IMR-90 (cell line): ENCODE measurements around the gene PLD1. TPM values are rescaled to one million over a fixed set of nuclear protein-coding genes. Genes with fewer than 3 reads are reported as not detected.

Experiments
- ATAC-seq: fragments of 200-7000 bp; cut with Tn5 transposase; 2 replicates; pipeline ENCODE4 v1.9.1; 2020; ENCODE audit warnings: low read depth, mild to moderate bottlenecking, moderate library complexity
- BruUV-seq: library from RNA; stranded (reverse); fragments of 400-500 nt; replicated peaks from 2 replicates; lab custom pipeline; 2021; lab: Mats Ljungman, UMichigan
- CTCF ChIA-PET: fragments of 300-600 bp; formaldehyde crosslinking; extraction: SDS; loops from one replicate; lab custom pipeline; 2021; ENCODE audit warnings: antibody characterized with exemption; lab: Yijun Ruan, JAX
- POLR2A ChIA-PET: fragments of 300-600 bp; sonication (Branson Sonifier 250); formaldehyde crosslinking; loops from one replicate; lab custom pipeline; 2022; ENCODE audit warnings: antibody characterized with exemption; ENCODE audit not compliant: unreplicated experiment; lab: Charles Lee
- DNase-seq: peaks from one replicate; pipeline ENCODE4 v3.0.0; 2013
- H2AFZ ChIP-seq: replicated peaks from 2 replicates; pipeline ENCODE3; 2013; ENCODE audit warnings: low read length, mild to moderate bottlenecking; ENCODE audit not compliant: poor library complexity
- H2AK5ac ChIP-seq: 2 replicates; pipeline ENCODE4 v1.6.1; 2013; ENCODE audit warnings: low read depth, low read length, inconsistent platforms
- H2AK9ac ChIP-seq: replicated peaks from 2 replicates; pipeline ENCODE3; 2013; ENCODE audit warnings: mild to moderate bottlenecking, low read depth, low read length, moderate library complexity; ENCODE audit not compliant: poor library complexity
- H2BK120ac ChIP-seq: 2 replicates; pipeline ENCODE4 v1.6.1; 2013; ENCODE audit warnings: low read depth, low read length, inconsistent platforms
- H2BK15ac ChIP-seq: 3 replicates; pipeline ENCODE4 v1.6.1; 2013; ENCODE audit warnings: low read depth, low read length, inconsistent platforms
- H2BK20ac ChIP-seq: 2 replicates; pipeline ENCODE4 v1.6.1; 2013; ENCODE audit warnings: low read depth, mild to moderate bottlenecking, inconsistent platforms, low read length, moderate library complexity
- H2BK5ac ChIP-seq: 2 replicates; pipeline ENCODE4 v1.6.1; 2013; ENCODE audit warnings: mild to moderate bottlenecking, low read depth, low read length, inconsistent platforms; ENCODE audit not compliant: poor library complexity, severe bottlenecking
- H3K14ac ChIP-seq: replicated peaks from 2 replicates; pipeline ENCODE4 v1.6.1; 2013; ENCODE audit warnings: low read depth, low read length, inconsistent platforms
- H3K18ac ChIP-seq: 2 replicates; pipeline ENCODE4 v1.6.1; 2013; ENCODE audit warnings: low read depth, low read length, control low read depth
- H3K23ac ChIP-seq: 2 replicates; pipeline ENCODE4 v1.6.1; 2013; ENCODE audit warnings: low read depth, low read length, inconsistent platforms
- H3K27ac ChIP-seq: 2 replicates; pipeline ENCODE4 v1.5.1; 2013; ENCODE audit warnings: mild to moderate bottlenecking, control low read depth, low read length; ENCODE audit not compliant: insufficient read depth
- H3K27me3 ChIP-seq: 2 replicates; pipeline ENCODE4 v1.6.1; 2013; ENCODE audit warnings: low read length; ENCODE audit not compliant: control insufficient read depth, insufficient read depth
- H3K36me3 ChIP-seq: 2 replicates; pipeline ENCODE4 v1.6.1; 2013; ENCODE audit warnings: low read length, mixed read lengths; ENCODE audit not compliant: control insufficient read depth, insufficient read depth
- H3K4ac ChIP-seq: 2 replicates; pipeline ENCODE4 v1.6.1; 2013; ENCODE audit warnings: low read depth, low read length, inconsistent platforms
- H3K4me1 ChIP-seq: 2 replicates; pipeline ENCODE4 v1.6.1; 2013; ENCODE audit warnings: low read length, mixed read lengths; ENCODE audit not compliant: control insufficient read depth, insufficient read depth
- H3K4me2 ChIP-seq: 2 replicates; pipeline ENCODE4 v1.6.1; 2013; ENCODE audit warnings: low read depth, mild to moderate bottlenecking, control low read depth, low read length, moderate library complexity
- H3K4me3 ChIP-seq: 2 replicates; pipeline ENCODE4 v1.5.1; 2013; ENCODE audit warnings: low read depth, mild to moderate bottlenecking, control low read depth, low read length, moderate library complexity; ENCODE audit not compliant: insufficient read depth
- H3K56ac ChIP-seq: 2 replicates; pipeline ENCODE4 v1.6.1; 2013; ENCODE audit warnings: low read length, inconsistent platforms; ENCODE audit not compliant: insufficient read depth; ENCODE audit errors: extremely low read depth
- H3K79me1 ChIP-seq, 2 experiments: 2 replicates each; pipeline ENCODE4 v1.6.1; 2013; ENCODE audit warnings: low read length in 2 of 2, inconsistent platforms in 1 of 2, low read depth in 1 of 2
- H3K9ac ChIP-seq: 2 replicates; pipeline ENCODE4 v1.6.1; 2013; ENCODE audit warnings: low read depth, low read length, control low read depth
- H3K9me1 ChIP-seq: 2 replicates; pipeline ENCODE4 v1.6.1; 2013; ENCODE audit warnings: low read length, inconsistent platforms; ENCODE audit not compliant: insufficient read depth
- H3K9me3 ChIP-seq: 2 replicates; pipeline ENCODE4 v1.6.1; 2013; ENCODE audit warnings: low read length; ENCODE audit not compliant: control insufficient read depth, insufficient read depth
- H4K20me1 ChIP-seq: 2 replicates; pipeline ENCODE4 v1.6.1; 2013; ENCODE audit warnings: low read length, inconsistent platforms; ENCODE audit not compliant: insufficient read depth
- H4K5ac ChIP-seq: 2 replicates; pipeline ENCODE4 v1.6.1; 2013; ENCODE audit warnings: mild to moderate bottlenecking, low read depth, low read length, control low read depth
- H4K8ac ChIP-seq, 2 experiments: 2 replicates each; pipeline ENCODE4 v1.6.1; 2013; ENCODE audit warnings: low read depth in 2 of 2, low read length in 2 of 2, control low read depth in 1 of 2, inconsistent platforms in 1 of 2
- H4K91ac ChIP-seq: 2 replicates; pipeline ENCODE4 v1.6.1; 2013; ENCODE audit warnings: low read depth, low read length, inconsistent platforms; ENCODE audit not compliant: insufficient read depth
- CTCF ChIP-seq: conservative IDR thresholded peaks from 2 replicates; pipeline ENCODE4 v1.5.1; 2012; ENCODE audit warnings: mild to moderate bottlenecking, low read depth, low read length, improper control_type of control experiment
- POLR2A ChIP-seq: IDR thresholded peaks from 2 replicates; pipeline ENCODE4 v1.6.1; 2012; ENCODE audit warnings: mild to moderate bottlenecking, low read depth, low read length
- RCOR1 ChIP-seq: IDR thresholded peaks from 2 replicates; pipeline ENCODE4 v1.6.1; 2012; ENCODE audit warnings: mild to moderate bottlenecking, low read length, improper control_type of control experiment; ENCODE audit not compliant: insufficient replicate concordance
- RFX5 ChIP-seq: IDR thresholded peaks from 2 replicates; pipeline ENCODE4 v1.8.0; 2012; ENCODE audit warnings: low read depth, mild to moderate bottlenecking, low read length, moderate library complexity
- WGBS, 2 experiments: methylation state at CpG; one replicate each; pipeline versions ENCODE4 v1.1.5 to v1.1.7; 2013; ENCODE audit warnings: missing lambda C conversion rate in 2 of 2; ENCODE audit not compliant: insufficient read length in 1 of 2; ENCODE audit errors: extremely low coverage in 2 of 2; 5-methylcytosine and 5-hydroxymethylcytosine counted together
- dilution Hi-C: fragments of 300-500 bp; cut with HindIII; formaldehyde crosslinking; loops from one replicate; pipeline ENCODE4 v1.14.3; 2018; ENCODE audit warnings: low sequenced_read_pairs; ENCODE audit not compliant: unreplicated experiment
- in situ Hi-C: fragments of 300-500 bp; cut with MboI; formaldehyde crosslinking; loops from 3 replicates; pipeline ENCODE4 v1.14.3; 2019; ENCODE audit warnings: low sequenced_read_pairs, inconsistent platforms, mixed read lengths
- intact Hi-C: fragments of 100-400 bp; cut with micrococcal nuclease; formaldehyde crosslinking; loops from 2 replicates; pipeline ENCODE4 v1.10.0; 2022
- polyA plus RNA-seq, 3 experiments: library from polyadenylated mRNA; depleted of rRNA; stranded (reverse); fragments of >200 nt; gene quantifications; 2 replicates each; pipeline ENCODE4 v1.2.3, GENCODE V29; 2012; ENCODE audit warnings: low replicate concordance in 1 of 3
- total RNA-seq: library from RNA; depleted of rRNA; stranded (reverse); fragments of >200 nt; gene quantifications from 2 replicates; pipeline ENCODE4 v1.2.3, GENCODE V29; 2012
- TF ChIP-seq, protein P1 (sequence below): fragments of 150-350 bp; IDR thresholded peaks from 2 replicates; pipeline ENCODE4 v1.6.1; 2016; ENCODE audit warnings: low read depth, mild to moderate bottlenecking, low read length, moderate library complexity, borderline replicate concordance

Gene PLD1
- total and polyA plus RNA-seq, 2 of the 4 experiments (the other 2 are of a cell fraction): 3.3 to 9.7 TPM

DNA sequence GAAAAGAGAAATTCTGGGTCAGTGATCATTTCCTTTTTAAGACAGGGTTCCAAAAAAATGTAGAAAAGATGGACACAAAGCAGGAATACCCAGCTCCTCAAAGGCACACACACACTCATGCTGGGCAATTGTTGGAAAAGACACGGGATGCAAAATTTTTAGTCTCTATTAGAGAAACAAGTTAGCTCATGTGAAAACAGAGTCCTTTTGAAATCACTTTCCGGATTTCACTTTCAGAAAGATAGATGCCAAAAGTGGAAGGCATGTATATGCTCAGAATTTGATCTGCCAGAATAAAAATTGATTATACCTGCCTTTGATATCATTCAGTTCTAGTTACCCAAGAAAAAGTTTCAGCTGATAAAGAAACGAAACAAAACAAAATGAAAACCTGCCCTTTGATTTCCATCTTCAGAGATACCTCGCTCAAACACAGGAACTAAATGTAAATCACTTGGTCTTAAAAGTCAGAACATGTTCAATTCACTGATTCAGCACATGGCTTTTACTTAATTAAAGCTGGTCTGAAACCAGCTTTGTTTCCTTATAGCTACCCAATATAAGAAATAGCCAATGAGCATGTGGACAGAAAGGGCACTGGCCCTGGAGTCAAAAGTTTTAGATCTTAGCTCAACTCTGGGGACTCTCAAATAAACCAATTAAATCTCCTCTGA, 52.8 kb downstream of the PLD1 start:
- Histone ChIP-seq H2AFZ (no peak overlapping the region), H3K56ac (no peak overlapping the region), H4K91ac (no peak overlapping the region), H2BK20ac (no peak overlapping the region), H2AK5ac (no peak overlapping the region), H2BK120ac (no peak overlapping the region), H3K27me3 (no peaks in the 10 kb centered on the region), H3K4me3 (no peak overlapping the region), H3K27ac (no peak overlapping the region), H3K18ac (no peak overlapping the region), H3K23ac (no peak overlapping the region), H3K79me1 (0 out of 4 replicates have a peak, but pooled peaks cover 0 to 8% of the 10 kb centered on the region in 2 experiments), H4K5ac (no peak overlapping the region), H3K4me1 (peaks cover 2% of the 10 kb centered on the region; the same call in 1 of the 2 replicates), H2BK15ac (no peak overlapping the region), H3K14ac (no peak overlapping the region), H2AK9ac (no peak overlapping the region), H3K4me2 (no peak overlapping the region), H2BK5ac (no peak overlapping the region), H3K4ac (no peak overlapping the region), H4K20me1 (peaks cover 7% of the 10 kb centered on the region; the same call in 1 of the 2 replicates), H3K9me3 (no peaks in the 10 kb centered on the region), H4K8ac (no peak overlapping the region), H3K36me3 (peaks cover 2% of the 10 kb centered on the region; the same call in 1 of the 2 replicates), H3K9me1 (peaks cover 5% of the 10 kb centered on the region; the same call in 1 of the 2 replicates), H3K9ac (no peak overlapping the region)
- ATAC-seq (no peak), DNase-seq (no peak)
- dilution Hi-C loops: no loop called here
- TF ChIP-seq RFX5 (no peak), CTCF (no peak), POLR2A (no peak), RCOR1 (no peak)
- TF ChIP-seq, protein P1, sequence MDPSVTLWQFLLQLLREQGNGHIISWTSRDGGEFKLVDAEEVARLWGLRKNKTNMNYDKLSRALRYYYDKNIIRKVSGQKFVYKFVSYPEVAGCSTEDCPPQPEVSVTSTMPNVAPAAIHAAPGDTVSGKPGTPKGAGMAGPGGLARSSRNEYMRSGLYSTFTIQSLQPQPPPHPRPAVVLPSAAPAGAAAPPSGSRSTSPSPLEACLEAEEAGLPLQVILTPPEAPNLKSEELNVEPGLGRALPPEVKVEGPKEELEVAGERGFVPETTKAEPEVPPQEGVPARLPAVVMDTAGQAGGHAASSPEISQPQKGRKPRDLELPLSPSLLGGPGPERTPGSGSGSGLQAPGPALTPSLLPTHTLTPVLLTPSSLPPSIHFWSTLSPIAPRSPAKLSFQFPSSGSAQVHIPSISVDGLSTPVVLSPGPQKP: no peak
- no CpG with 5 or more reads among the region's 4 CpGs for WGBS, 2 experiments
- BruUV-seq: no TSS peak
- intact Hi-C loops: no loop called here
- CTCF ChIA-PET: interaction anchor here (1.0 to 1.6 kb wide), 3 partner anchors 9 to 14 kb away, joined by 3 to 4 read pairs (median 3); no protein-coding TSS in a partner anchor
- POLR2A ChIA-PET: no interaction called here
- in situ Hi-C loops: loop anchor here (25.0 kb wide), 1 partner anchor 795 kb away; no protein-coding TSS in a partner anchor
